ENCODE measurements around the gene OSBP2.

- TF ChIP-seq CTCF (IDR thresholded peaks at IDR 0.05; ENCODE audit: low read depth, low read length) (peak; percentile 91), EZH2phosphoT487 (IDR thresholded peaks at IDR 0.05; ENCODE audit: low read depth) (no peak)
Observed at GRCh38 chr22:30763815-30764673, 69.4 kb downstream of the OSBP2 start.

All from OCI-LY3 (cell line).